ENCODE measurements around the gene VSX1. TPM values are rescaled to one million over a fixed set of nuclear protein-coding genes. Genes with fewer than 3 reads are reported as not detected.

The VSX1 gene
- total RNA-seq, 1 donor, result not detected

DNA sequence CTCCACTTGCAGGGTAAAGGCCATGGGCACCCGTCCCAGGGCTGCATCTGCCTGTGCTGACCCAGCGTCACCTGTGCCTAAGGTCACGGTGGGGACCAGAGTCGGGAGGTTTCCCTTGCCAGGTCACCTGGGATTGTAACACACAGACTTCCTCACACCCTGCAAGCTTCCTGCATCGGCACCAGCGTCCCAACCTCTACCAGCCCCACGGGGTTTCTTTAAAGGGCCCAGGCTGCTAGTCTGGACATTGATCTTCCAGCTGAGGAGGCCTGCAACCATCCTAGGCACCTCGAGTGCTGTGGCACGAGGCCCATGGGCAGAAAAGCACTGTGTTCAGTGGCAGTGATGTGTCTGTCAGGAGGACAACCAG is 36.6 kb downstream of the VSX1 start:
- TF ChIP-seq, protein P1, sequence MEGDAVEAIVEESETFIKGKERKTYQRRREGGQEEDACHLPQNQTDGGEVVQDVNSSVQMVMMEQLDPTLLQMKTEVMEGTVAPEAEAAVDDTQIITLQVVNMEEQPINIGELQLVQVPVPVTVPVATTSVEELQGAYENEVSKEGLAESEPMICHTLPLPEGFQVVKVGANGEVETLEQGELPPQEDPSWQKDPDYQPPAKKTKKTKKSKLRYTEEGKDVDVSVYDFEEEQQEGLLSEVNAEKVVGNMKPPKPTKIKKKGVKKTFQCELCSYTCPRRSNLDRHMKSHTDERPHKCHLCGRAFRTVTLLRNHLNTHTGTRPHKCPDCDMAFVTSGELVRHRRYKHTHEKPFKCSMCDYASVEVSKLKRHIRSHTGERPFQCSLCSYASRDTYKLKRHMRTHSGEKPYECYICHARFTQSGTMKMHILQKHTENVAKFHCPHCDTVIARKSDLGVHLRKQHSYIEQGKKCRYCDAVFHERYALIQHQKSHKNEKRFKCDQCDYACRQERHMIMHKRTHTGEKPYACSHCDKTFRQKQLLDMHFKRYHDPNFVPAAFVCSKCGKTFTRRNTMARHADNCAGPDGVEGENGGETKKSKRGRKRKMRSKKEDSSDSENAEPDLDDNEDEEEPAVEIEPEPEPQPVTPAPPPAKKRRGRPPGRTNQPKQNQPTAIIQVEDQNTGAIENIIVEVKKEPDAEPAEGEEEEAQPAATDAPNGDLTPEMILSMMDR (IDR thresholded peaks at IDR 0.05; ENCODE audit: insufficient read depth, low read depth, low read length), result no peak
- no peak overlapping the region for H3K4me3 ChIP-seq (ENCODE audit: low read depth, low read length)
- no peak for DNase-seq (ENCODE audit: low read depth)

DNA sequence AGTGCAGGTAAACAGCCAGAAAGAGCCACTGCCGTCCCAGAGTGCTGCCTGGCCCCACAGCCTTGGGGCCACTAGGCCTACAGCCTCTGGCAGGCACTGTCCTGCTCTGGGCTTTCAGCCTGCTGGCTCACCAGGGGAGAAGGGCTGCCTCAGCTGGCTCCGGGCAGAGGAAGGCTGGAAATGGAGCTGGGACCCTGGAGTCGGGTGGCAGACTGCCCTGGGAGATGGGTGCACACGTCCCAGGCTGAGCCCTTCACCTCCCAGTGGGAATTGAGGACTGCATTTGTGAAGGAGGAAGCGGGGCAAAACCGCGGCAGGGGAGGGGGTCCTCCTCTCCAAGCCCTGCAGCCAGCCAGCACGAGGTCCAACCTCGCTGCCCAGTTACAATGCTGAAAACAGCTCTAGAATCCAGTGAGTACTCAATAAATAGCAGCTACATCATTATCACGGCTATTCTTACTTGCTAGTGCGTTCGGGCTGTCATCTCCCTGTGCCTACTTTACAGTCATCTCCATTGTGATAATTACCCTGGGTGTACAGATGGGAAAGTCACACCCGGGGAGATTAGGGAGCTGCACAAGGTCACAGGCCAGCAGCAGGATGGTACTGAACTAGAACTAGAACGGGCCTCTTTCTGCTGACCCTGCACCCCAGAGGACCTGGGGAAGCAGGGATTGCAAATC is 37.1 kb downstream of the VSX1 start:
- no peak overlapping the region for H3K4me3 ChIP-seq (ENCODE audit: low read depth, low read length)
- TF ChIP-seq, protein P1 (IDR thresholded peaks at IDR 0.05; ENCODE audit: insufficient read depth, low read depth, low read length), result no peak
- no peak for DNase-seq (ENCODE audit: low read depth)

DNA sequence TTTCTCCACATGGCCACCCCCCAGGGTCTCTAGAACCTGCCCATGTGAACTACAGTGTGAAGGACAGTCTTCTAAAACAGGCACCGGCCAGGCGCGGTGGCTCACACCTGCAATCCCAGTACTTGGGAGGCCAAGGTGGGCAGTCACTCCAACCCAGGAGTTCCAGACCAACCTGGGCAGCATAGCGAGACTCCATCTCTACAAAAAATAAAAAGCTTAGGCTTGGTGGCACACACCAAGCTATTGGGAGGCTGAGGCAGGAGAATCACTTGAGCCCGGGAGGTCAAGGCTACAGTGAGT is 37.7 kb downstream of the VSX1 start:
- DNase-seq (ENCODE audit: low read depth), result no peak
- TF ChIP-seq, protein P1 (IDR thresholded peaks at IDR 0.05; ENCODE audit: insufficient read depth, low read depth, low read length), result no peak
- no peak overlapping the region for H3K4me3 ChIP-seq (ENCODE audit: low read depth, low read length)

DNA sequence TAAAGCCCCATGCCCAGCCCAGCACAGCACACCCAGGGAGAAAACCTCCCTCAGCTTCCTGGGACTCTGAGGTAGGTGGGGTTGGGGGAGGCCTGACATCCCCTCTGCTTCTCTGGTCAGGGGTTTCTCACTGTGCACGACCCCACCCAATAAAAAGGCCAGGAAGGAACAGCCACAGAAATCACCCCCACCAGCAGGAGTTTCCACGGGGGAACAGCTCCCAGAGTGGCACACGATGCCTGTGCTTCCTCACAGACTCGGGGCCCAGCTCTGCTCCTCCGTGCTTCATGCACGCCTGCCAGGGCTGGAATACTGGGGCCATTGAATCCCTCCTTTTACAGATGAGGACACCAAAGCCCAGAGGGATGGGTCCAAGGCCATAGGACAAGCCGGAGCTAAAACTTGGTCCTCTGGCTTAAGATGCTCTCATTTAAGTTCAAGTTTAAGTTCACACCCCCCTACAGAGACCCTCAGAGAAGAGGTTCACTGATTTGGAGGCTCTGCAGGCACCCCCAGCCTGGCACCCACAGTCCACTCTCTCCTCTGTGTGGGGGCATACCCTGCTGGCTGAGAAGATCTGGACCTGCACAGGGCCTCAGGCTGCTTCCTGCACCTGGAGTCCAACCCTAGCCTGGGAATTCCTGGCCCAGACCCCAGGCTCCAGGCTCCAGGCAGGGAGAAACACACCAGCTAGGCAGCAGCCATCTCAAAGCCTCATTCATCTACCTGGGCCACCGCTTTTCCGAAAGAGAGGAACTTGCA is 38.3 kb downstream of the VSX1 start:
- TF ChIP-seq, protein P1 (IDR thresholded peaks at IDR 0.05; ENCODE audit: insufficient read depth, low read depth, low read length), result no peak
- H3K4me3 ChIP-seq (ENCODE audit: low read depth, low read length), result no peak overlapping the region
- DNase-seq (ENCODE audit: low read depth), result no peak

DNA sequence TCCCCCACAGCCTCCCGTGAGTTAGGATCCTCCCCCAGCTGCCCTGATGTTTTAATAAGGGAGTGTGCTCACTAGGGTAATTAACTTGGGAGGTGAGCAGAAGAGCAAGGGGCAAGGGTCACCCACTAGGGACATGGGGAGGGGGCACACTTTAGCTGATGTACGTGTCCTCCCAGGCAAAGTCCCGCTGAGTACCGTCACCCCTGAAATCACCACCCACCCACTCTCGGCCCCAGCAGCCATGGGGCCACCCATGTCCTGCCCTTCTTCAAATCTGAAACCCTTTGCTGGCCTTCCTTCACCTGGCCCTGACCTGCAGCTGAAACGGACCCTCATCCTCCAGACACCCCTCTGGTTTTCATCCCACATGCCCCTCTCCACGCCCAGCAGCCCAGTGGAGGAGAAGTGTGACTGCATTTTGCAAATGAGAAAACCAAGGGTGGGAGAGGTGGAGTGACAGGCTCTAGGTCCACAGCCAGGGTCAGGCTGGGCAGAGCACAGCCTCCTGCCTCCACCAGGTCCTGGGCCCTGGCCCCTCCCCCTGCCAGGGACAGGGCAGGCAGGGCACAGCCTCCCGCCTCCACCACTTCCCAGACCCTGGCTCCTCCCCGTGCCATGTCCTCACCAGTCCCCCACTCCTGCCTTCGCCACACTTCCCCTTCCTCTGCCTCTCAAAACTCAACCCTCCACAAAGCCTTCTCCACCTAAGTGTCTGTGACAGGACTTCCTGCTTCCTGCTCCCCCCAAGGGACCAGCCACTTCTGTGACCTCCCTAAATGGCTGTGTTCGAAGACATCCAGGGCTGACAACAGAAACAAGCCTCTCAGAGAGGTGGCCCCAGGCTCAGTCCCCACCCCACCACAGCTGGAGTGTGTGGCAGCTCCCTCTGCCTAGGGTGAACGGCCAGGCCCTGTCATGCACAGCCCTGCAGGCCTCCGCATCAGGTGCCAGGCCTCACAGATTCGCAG is 39.1 kb downstream of the VSX1 start:
- no peak for DNase-seq (ENCODE audit: low read depth)
- H3K4me3 ChIP-seq (ENCODE audit: low read depth, low read length), result no peak overlapping the region
- TF ChIP-seq, protein P1 (IDR thresholded peaks at IDR 0.05; ENCODE audit: insufficient read depth, low read depth, low read length), result no peak

DNA sequence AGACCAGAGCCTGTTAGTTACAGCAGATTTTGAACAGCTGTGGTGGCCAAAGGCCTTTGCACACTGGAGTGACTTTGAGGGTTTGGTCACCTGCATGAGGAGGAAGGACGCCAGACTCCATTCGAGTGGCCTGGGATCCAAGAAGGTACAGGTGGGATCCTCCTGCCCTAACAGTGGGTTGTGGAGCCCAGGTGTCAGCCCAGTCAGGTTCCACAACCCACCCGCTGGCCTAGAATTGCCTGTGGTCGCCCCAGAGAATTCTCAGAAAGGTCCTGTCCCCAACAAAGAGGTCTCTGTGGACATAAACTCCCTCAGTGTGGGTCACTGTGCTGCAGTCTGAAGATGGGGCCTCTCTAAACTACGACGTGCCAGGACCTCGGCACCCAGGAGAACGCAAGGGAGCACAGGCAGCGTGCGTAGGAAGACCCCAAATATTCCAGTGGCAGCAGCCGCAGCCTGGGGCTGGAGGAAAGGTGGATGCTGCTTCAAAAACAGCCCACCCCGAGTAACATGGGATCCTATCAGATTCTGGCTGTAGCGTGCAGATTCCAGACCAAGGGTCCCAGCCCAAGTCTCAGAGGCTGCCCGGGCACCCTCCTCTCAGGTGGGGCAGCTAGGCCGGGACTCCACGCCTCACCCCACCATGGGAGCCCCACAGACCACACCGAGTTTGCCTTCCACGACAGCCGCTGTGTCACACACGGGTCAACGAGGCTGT is 40.0 kb downstream of the VSX1 start:
- H3K4me3 ChIP-seq (ENCODE audit: low read depth, low read length), result no peak overlapping the region
- DNase-seq (ENCODE audit: low read depth), result no peak
- TF ChIP-seq, protein P1 (IDR thresholded peaks at IDR 0.05; ENCODE audit: insufficient read depth, low read depth, low read length), result no peak

All from fibroblast of villous mesenchyme (primary cell).